ENCODE measurements around the gene XIST. TPM values are rescaled to one million over a fixed set of nuclear protein-coding genes. Genes with fewer than 3 reads are reported as not detected.

The XIST gene
- total RNA-seq, 4 donors from 2014 or later, result 0.24 to 209 (median 91.2) TPM

DNA sequence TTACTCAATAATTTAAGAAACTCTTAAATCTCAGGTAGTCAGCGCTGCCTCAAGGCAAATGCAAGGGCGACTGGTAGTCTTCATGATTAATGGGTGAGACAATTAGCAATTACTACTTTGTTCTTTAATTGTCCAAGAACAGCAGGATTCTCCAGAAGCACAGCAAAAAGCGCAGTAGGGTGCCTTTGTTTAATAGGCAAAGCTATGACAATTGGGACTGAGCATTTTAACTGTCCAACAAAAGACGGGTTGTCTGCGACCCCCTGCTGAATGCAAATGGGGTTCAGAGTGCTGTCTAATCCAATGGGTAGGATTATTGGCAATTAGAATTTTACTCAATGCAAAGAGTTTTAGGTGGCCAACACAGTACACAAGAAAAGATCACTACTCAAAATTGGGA, 3.4 kb downstream of the XIST start:
- DNase-seq (ENCODE audit: low spot score) (no peak), ATAC-seq (ENCODE audit: low FRiP score) (no peak)
- TF ChIP-seq, protein P1, sequence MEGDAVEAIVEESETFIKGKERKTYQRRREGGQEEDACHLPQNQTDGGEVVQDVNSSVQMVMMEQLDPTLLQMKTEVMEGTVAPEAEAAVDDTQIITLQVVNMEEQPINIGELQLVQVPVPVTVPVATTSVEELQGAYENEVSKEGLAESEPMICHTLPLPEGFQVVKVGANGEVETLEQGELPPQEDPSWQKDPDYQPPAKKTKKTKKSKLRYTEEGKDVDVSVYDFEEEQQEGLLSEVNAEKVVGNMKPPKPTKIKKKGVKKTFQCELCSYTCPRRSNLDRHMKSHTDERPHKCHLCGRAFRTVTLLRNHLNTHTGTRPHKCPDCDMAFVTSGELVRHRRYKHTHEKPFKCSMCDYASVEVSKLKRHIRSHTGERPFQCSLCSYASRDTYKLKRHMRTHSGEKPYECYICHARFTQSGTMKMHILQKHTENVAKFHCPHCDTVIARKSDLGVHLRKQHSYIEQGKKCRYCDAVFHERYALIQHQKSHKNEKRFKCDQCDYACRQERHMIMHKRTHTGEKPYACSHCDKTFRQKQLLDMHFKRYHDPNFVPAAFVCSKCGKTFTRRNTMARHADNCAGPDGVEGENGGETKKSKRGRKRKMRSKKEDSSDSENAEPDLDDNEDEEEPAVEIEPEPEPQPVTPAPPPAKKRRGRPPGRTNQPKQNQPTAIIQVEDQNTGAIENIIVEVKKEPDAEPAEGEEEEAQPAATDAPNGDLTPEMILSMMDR (IDR thresholded peaks at IDR 0.05), result no peak

DNA sequence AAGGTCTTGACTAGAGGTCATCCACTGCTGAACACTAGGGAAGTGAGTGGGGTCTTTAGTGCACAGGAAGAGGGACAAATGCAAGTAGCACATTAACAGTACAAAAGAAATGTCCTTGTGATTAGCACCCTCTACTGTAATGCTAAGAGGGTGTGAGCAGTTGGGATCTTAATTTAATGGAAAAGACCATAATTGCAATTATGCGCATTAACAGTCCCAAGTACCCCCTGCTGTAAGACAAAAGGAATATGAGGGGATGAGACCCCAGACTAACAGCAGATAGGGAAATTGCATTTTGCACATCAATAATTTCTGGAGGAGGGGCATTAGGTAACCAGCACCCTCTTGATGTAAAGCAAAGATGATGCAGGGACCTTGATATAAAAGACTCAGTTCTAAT, 4.5 kb downstream of the XIST start:
- TF ChIP-seq, protein P1 (IDR thresholded peaks at IDR 0.05), result no peak
- no peak for ATAC-seq (ENCODE audit: low FRiP score)
- no peak for DNase-seq (ENCODE audit: low spot score)

DNA sequence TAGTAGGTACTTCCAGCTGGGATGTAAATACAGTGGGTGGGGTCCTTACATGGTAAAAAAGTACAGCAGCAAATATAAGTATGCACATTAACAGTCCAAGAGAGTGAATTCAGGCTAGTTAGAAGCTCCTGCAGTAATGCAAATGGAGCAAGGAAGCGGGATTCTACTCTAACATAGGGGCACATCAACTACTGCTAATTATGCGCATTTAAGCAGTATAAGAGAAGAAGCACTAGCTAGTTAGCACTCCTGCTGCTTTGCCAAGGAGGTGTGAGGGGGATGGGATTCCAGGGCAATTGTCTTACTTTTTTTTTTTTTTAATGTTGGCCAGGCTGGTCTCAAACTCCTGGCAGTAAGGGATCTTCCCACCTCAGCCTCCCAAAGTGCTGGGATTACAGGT, 5.4 kb downstream of the XIST start:
- ATAC-seq (ENCODE audit: low FRiP score) (no peak), DNase-seq (ENCODE audit: low spot score) (no peak)
- TF ChIP-seq, protein P1 (IDR thresholded peaks at IDR 0.05), result no peak

DNA sequence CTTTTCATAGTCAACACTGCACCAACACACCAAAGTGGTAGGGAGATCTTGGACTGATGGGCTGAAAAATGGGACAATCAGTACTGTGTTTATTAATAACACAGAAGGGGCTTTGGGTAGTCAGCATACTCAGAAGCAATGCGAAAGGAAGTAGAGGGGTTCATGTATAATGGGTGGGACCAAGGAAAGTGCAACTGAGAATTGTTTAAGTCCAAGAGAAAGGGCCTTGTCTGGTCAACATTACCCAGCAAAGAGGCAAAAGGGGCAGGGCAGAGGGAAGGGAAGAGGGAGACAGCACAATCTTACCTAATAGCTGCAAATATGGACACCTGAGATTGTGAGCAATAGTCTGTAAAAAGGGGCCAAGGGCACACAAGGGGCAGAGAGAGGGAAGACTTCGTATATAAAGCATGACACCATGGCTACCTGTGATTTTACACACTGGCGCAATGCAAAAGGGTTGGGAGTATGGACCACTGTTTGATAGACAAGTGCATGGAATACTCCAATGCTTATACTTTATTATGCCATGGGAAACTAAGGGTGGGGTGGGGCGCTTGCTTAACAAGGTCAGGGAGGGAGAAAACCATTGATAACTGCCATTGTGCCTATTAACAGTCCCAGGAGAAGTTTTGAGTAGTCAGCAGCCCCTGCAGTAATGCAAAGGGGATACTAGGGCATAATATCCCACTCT, 9.8 kb downstream of the XIST start:
- no peak for DNase-seq (ENCODE audit: low spot score)
- no peak for ATAC-seq (ENCODE audit: low FRiP score)
- TF ChIP-seq, protein P1 (IDR thresholded peaks at IDR 0.05), result no peak

DNA sequence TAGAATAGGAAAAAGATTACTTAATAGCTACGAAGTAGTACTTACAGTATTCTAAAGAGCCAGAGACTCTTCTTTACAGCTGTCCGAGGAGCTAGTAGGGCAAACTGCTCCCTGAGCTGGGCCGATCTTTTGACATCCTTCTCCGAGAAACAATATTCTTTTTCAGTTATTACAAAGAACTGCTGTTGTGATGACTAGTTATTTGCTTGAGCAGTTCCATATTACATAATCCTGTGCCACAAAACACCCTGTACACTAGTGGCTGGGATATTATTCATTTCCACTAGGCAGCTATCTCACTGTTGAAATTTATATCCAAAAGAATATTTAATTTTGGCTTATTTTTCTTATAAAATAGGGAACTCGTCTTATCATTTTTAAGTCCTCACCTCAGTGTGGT, 11.2 kb downstream of the XIST start:
- TF ChIP-seq, protein P1 (IDR thresholded peaks at IDR 0.05), result no peak
- DNase-seq (ENCODE audit: low spot score), result no peak
- ATAC-seq (ENCODE audit: low FRiP score), result no peak

DNA sequence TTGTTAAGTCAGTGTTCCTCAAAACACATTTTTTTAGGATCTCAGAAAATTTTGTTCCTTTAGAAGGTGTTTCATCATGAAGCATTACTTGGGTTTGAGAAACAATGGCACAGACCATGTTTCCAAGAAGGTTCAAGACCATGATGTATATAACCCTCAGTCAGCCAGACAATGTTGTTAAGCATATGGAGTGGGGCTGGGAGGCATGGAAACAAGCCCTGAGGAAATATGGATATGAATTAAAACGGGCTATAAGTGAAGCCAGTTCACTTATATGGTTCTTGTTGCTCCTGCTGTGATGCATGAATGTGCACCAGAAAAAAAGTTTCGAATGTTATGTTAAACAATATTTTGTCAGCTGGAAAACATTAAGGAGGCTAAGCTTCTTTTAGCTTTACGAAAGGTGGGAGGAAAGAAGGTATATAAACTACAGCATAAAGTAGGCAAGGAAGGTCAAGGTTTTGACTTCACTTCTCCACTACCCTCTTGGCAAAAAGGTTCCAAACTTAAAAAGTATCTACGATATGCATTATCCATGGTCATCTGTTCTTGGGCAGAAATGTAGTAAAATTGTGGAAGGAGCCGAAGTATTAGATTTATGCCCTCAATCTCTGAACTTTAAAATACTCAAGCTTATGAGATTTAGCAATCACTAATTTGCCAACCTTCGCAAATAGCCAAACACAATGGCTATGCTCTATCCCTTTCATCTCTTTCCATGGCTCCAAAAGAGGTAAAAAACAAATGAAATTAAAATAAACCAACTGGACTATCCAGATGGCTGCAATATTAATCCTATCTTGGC, 12.2 kb downstream of the XIST start:
- DNase-seq (ENCODE audit: low spot score), result no peak
- ATAC-seq (ENCODE audit: low FRiP score), result no peak
- TF ChIP-seq, protein P1 (IDR thresholded peaks at IDR 0.05), result no peak

DNA sequence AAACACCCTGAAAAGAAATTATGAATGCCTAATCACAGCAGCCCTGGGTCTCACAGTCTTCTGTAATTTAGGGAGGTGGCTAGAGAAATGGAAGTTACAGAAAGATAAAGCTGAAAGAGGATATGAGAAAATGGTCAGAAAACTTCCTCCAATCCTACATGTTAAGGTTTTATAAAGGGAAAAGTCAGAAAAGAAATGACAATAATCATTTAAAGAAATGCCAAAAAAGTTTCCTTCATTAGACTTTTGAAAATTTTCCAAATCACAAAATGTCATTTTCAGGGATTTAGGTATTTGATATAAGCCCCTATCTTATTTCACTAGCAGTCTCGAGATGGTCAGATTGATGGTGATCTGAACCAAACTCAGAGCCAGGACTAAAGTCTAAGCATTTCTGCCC, 13.4 kb downstream of the XIST start:
- TF ChIP-seq, protein P1 (IDR thresholded peaks at IDR 0.05), result no peak
- ATAC-seq (ENCODE audit: low FRiP score) (no peak), DNase-seq (ENCODE audit: low spot score) (no peak)

Data from omental fat pad (tissue), 4 donors.